SH-SY5Y (cell line): ENCODE data around the gene SLC16A6.

Experiments
- GATA2 ChIP-seq: IDR thresholded peaks from 2 replicates; pipeline ENCODE4 v1.6.1; 2011; ENCODE audit warnings: mild to moderate bottlenecking, low read depth, low read length
- GATA3 ChIP-seq: IDR thresholded peaks from 2 replicates; pipeline ENCODE4 v1.6.1; 2011; ENCODE audit warnings: low read depth, mild to moderate bottlenecking, low read length, moderate library complexity

The SLC16A6 gene

GRCh38 chr17:68238871-68239253, 52.1 kb downstream of the SLC16A6 start:
- TF ChIP-seq GATA2: no peak

GRCh38 chr17:68238164-68238870, 52.6 kb downstream of the SLC16A6 start:
- TF ChIP-seq GATA3 (no peak), GATA2 (peak; percentile 45; the same call in 1 of the 2 replicates)

- no peak for TF ChIP-seq GATA3
- TF ChIP-seq GATA2: no peak
Observed at GRCh38 chr17:68231541-68231940, 59.4 kb downstream of the SLC16A6 start.

GRCh38 chr17:68229619-68230018, 61.3 kb downstream of the SLC16A6 start:
- no peak for TF ChIP-seq GATA3
- no peak for TF ChIP-seq GATA2

- TF ChIP-seq GATA2 (no peak), GATA3 (no peak)
Observed at GRCh38 chr17:68228817-68229570, 61.9 kb downstream of the SLC16A6 start.

- TF ChIP-seq GATA2: no peak
- TF ChIP-seq GATA3: no peak
Observed at GRCh38 chr17:68222606-68223005, 68.3 kb downstream of the SLC16A6 start.

- TF ChIP-seq GATA3: no peak
- no peak for TF ChIP-seq GATA2
Observed at GRCh38 chr17:68221786-68222185, 69.1 kb downstream of the SLC16A6 start.
